Stimulated activated CD4-positive, alpha-beta T cell treated with anti-CD3 and anti-CD28 coated beads, TNF-alpha, amount 100 ng/mL, for 48 hours (primary cell): ENCODE measurements around the gene TTC13.
"Not testable (repeated sequence)": the region's sequence is repeated elsewhere in the genome, so short reads cannot be mapped to it uniquely, and the experiment has no call there.

Source experiments
- DNase-seq, 3 donors: peaks; one replicate each; pipeline ENCODE4 v3.0.0-alpha.2; 2020; ENCODE audit warnings: low read depth in 3 of 3

The TTC13 gene

DNA sequence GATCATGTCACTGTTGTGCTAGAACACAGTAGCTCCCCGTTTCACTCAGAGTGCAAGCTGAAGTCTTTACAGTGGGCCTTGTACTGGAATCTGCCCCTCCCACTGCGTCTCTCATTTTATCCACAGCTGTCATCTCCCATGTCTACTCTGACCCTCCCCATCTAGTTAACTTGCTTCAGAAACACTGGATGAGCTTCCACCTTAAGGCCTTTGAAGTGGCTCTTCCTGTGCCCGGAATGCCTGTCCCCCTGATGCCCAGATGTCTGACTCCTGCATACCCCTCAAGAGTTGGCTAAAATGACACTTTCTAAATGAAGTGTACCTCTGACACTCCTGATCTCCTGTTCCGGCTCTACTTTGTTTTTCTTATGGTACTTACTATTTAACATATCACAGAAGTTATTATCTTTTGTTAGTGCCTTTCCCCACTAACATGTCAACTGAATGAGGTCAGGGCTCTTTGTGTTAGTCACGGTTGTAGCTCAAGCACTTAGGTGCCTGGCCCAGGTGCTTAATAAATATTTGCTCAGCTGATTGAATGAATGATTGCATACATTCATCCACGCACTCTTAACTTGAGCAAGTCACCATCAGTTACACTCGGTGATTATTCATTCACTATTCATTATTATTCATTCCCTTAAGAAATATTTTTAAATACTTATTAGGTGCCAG is 13.6 kb upstream of the TTC13 start:
- no peak for DNase-seq

DNA sequence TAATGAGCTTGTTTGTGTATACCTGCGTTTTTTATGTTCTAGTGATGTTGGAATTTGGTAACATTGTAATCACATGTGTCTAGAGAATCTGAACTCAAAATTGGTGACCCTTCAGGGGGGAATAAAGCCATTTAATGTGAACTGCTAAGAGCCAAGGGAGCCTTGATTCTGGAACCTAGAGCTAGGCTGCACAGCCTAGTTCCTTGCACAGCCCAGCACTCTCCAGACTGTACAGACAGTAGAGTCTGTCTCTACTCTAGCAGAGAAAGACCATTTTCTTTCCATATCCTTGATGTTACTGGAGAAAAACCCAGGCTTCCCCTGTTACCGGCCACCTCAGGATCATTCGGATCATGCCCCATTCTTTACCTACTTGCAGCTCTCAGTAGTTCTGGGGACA is 8.8 kb upstream of the TTC13 start:
- DNase-seq: no peak

DNA sequence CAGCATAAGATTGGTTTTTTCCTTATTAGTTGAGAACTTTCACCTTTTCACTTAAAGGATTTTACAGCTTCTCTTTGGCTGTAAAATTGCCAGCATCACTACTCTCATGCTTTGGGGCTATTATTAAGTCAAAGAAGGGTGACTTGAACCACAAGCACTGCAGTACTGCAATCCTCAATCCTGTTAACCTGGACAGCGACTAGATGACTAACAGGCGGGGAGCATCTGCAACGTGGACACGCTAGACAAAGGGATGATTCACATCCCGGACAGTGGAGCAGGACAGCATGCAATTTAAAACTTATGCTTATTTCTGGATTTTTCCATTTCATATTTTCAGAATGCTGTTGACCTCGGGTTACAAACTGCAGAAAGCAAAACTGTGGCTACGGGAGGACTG is 8.3 kb upstream of the TTC13 start:
- no peak for DNase-seq

DNA sequence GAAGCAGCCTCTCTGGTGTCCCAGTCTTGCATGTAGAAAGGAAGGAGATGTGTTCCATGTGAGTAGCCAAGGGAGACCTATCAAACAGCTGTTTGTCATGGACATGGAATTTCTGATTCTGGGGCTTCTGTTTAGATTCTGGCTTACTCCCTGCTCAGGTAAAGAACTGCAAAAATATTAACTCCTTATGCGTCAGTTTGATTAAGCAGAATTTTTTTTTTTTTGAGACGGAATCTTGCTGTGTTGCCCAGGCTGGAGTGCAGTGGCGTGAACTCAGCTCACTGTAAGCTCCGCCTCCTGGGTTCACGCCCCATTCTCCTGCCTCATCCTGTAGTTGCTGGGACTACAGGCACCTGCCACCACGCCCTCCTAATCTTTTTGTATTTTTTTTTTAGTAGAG is 7.0 kb upstream of the TTC13 start:
- no peak for DNase-seq

DNA sequence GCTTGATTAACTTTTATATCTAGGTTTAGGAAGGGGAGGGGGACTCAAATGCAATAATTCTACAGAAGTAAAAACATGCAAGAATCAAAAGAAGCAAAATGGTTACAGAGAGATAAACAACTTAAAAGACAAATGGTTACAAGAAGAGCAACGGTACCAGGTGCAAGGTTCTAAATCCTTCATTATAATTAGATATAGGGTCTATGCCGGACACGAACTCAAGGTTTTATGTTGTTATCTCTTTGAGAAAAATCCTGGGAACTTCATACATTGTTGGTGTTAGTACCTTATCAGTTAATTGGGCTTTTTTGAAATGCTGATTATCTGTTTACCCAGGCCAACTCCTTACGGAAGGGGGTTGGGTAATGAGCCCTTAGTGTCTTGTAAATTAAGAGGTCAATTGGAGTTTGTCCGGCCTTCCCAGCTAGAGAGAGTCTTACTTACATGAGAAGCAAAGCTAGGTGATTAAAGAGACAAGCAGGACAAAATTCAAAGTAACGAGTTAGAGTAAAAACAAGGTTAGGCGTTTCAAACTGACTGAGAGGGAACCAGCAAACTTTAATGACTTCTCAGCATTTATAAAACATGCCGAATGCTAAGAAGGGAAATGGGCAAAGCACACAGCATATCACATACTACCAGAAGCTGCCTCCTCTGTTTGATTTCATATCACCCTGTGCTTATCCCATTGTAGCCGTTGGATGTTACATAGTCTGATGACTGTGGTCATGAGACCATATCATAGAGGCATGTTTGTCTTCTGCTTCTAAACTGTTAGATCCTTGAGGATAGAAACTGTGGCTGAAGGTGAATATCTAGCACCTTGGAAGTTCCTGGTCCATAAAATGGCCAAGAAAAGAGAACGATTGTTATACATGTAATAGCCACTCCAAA is 6.2 kb upstream of the TTC13 start:
- not testable (repeated sequence) for DNase-seq

DNA sequence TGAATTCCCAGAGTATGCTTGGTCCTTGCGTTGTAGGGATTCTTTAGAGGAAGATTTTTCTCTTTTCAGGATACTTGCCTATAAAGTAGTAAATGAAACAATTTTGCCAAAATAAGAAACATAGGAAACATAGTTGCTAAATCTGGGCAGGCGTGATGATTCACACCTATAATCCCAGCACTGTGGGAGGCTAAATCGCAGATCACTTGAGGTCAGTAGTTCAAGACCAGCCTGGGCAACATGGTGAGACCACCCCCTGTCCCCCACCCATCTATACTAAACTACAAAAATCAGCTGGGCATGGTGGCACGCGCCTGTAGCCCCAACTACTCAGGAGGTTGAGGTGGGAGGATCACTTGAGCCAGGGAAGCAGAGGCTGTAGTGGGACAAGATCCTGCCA is 5.2 kb upstream of the TTC13 start:
- no peak for DNase-seq

DNA sequence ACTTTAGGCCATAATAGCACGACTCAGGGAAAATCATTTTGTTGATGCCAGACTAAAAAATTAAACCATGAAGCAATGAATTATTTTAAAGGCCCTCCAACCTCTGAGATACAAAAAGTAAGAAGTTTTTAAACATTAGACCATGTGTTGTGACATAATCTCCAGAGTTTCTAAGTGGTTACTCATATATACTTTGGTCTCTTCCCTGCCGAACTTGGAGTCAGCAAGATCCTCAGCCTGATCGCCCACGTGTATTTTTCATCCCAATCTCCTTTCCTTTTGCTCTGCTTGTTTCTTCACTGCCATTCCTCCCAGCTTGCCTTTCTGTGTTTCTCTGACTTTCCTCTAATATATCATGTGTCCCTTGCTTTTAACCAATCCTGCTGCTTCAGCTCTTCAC is 4.0 kb upstream of the TTC13 start:
- no peak for DNase-seq

DNA sequence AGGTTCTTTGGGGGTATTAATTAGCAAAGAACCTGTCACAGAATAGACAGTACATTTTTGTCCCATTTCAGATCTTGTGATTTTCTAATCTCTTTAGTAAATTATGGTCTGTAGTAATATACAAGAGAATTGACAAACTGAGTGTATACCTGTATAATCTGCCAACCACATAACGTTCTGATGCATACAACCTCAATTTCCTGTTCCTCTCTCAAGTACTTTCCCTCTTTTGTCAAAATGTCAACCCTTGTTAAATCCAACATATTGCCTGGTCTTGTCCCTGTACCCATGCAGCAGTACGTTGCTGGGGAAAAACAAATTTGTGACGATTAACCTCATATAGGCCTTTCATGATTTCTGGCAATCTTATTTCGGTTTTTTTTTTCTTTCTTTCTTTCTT is 1.3 kb upstream of the TTC13 start:
- DNase-seq: no peak

DNA sequence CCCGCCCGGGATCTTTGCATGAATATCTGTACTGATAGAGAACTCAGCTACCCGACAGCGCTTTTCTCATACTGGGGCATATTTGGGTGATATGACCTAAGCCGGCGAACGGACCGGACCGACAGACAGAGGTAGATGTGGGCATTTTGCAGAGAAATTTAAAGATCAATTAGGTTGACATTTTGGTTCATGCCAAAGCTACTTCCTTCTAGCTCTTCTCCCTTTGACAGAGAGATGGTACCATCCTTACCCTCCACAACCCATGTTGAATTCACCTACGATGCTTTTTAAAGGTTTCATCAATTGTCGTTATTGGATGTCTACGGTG is 692 bp upstream of the TTC13 start:
- no peak for DNase-seq

DNA sequence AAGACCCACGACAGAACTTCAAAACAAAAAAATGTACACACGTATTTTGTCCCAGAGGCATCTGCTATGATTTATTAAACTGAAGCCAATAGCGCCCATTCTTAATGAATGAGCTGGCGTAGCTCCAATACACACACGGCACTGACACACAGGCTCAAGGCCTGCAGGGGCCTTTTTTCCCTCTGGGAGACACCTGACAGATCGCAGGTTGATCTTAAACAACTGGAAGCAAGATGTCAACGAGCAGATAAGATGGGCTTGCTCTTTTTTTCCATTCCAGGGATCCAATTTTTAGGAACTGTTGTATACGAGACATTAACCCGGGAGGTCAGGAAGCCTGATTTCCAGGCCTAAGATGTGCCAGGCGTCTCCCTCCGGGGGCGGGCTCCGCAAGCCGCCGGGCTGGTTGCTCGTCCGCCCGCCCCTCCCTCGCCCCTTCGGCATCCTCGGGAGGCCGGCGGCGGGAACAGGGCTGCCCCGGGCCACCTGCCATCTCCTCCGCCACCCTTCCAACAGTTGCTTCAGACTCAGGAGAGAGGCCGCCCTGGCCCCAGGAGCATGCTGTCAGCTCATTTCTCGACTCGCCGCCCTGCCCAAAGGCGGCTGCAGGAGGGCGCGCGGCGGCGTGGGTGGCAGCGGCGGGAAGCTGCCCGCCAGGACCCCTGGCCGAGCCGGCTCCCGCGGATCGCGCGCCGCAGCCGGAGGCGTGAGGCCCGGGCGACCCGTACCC is 735 bp downstream of the TTC13 start:
- DNase-seq: peak in 1 of 3 donors; percentile 23

DNA sequence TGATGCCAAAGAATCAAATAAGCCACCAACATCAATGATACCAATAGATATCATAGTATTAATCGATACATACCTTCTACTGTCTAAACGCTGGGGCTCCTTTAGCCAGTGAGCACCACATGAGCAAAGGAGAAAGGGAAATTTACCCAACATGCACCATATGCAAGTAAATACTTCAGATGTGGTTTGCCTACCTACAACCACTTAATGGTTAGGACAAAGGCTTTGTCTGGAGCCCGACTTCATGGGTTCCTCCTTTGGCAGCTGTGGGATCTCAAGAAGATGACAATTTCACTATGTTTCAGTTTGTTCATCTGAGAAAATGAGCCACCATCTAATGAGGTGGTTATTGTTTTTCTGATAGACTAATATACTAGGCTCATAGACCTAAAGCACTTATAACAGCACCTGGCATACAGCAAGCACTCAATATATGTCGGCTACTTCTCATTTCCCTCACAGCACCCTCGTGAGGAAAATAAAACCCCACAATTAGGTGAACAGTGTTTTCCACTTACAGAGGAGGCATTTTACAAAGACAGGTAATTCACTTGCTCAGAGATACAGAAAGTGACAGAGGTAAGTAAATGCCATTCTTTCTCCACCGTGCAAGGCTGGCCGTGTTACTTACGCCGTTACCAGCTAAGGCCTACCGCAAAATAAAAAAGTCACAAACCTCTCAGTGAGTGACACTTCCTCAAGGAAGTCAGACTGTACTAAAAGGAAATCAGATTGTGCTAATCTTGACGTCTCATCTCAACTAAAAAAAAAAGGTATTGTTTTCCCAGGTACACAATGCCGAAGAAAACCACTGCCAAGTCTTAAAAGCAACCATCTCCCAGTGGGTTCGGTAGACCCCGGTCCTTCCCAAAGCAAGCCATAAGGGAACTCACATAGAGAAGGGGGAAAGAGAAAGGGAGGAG is 1.6 kb downstream of the TTC13 start:
- no peak for DNase-seq

DNA sequence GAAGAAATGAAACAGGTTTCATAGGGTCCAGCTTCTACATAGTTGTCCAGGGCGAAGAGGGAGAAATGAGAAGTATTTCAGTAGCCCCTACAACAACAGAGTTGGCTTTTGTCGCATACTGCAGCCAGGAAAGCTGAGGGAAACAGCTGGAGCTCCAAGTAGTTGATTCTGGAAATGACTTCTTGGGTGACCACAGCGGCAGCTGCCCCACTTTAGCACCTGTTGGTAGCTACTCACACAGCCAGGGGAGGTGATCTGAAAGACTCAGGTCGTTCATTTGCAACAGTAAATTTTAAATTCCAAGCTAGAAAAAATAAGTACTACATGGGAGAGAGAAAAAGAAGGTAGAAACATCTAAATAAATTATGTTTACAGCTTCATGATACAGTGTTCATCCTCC is 2.3 kb downstream of the TTC13 start:
- DNase-seq: no peak

DNA sequence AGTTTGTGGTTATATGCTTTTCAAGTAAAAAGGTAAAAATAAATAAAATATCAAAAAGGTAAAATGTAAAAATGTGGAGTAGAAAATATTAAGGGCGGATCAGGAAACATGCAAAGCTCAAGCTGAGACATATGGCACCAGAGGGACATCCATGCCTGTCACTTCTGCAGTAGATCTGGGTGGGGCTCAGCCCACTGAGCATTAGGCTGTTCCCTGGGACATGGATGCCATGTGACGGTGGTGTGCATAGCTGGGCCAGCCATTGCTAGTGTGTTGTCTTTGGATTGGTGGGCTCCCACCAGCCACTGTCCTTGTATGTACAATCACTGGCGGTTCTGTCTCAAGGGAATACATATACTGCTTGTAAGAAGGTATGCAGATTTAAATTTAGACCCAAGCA is 3.0 kb downstream of the TTC13 start:
- no peak for DNase-seq

DNA sequence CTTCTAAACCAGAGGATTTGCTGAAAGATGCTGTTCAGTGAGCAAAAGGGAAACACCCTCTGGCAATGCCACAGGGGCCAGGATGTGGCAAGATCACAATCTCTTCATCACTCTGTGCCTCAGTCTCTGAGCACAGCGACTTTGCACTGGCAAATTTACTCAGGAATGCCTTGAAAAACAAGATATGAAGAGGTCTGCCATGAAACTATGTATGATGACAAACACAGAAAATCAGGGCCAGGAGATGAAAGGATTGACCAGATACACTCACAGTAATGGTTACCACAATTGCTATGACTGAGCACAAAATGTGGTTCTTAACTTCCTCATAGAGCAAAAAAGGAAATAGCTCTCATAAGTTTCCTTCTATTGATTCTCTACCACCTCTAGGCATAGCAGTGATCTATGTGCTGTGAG is 5.8 kb downstream of the TTC13 start:
- DNase-seq: peak in 2 of 3 donors; percentile 16 to 44

DNA sequence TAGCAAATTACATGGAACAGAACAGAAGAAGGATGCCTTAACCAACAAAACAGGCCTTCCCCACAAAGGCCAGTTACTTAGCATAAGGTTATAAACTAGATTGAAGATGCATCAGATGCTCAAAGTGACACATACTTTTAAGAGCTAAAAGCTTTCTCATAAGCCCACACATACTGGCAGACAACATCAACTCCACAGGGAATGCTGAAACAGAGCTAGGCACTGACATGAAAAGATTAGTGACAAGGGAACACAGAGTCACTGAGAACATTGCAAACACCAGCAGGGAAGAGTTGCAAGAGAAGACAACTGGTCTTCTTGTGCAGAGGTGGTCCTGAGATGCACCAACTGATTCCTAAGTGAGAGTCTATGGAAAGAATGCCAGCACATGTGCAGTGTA is 6.9 kb downstream of the TTC13 start:
- DNase-seq: no peak

DNA sequence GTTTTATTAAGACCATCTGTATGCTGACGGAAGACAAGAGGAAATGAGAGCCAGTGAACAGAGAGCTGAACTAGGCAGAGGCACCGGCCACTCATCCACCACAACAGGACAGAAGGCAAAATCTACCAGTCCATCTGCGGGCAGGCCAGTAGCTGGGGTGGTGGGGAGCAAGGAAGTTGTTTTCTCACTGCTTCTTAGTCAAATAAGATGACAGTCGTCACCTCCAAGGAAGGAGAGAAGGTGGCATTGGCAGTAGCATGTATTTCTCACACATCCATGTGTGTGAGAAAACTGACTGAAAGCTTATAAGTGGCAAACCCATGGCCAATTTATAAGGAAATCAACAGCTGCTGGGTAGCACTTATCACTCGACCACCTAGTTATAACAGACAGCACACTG is 8.2 kb downstream of the TTC13 start:
- no peak for DNase-seq

DNA sequence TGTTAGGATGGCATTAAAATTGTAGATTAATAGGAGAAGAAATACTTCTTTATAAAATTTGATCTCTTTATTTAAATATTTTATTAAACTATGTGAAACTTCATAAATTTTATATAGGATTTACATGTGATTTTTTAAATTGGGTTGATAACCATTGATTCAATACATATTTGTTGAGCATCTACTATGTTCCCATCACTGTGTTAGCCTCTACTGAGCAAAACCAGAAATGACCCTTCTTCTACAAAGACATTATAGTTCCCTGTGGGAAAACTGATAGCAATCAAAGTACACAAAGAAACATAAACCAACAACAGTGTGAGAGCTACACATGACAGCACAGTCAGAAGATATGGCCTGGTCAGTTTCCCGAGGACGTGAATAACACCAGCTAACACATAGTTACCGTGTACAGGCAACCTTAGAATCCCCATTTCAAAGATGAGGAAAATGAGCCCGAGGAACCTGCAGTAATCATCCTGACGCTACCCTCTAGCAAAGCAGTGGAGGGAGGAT is 12.2 kb downstream of the TTC13 start:
- no peak for DNase-seq

DNA sequence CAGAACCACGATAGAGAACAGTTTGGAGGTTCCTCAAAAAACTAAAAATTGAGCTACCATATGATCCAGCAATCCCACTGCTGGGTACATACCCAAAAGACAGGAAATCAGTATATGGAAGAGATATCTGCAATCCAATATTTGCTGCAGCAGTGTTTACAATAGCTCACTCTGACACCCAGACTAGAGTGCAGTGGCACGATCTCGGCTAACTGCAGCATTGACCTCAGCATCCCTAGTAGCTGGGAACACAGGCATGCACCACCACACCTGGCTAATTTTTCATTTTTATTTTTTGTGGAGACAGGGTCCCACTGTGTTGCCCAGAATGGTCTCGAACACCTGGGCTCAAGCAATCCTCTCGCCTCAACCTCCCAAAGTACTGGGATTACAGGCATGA is 13.1 kb downstream of the TTC13 start:
- no peak for DNase-seq

DNA sequence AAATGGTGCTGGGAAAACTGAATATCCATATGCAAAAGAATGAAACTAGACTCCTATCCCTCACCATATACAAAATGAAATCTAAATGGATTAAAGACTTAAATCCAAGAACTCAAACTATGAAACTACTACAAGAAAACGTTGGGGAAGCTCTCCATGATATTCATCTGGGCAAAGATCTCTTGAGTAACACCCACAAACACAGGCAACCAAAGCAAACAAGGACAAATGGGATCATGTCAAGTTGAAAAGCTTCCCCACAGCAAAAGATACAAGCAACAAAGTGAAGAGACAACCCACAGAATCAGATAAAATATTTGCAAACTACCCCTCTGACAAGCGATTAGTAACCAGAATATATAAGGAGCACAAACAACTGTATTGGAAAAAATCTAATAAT is 13.8 kb downstream of the TTC13 start:
- DNase-seq: no peak

DNA sequence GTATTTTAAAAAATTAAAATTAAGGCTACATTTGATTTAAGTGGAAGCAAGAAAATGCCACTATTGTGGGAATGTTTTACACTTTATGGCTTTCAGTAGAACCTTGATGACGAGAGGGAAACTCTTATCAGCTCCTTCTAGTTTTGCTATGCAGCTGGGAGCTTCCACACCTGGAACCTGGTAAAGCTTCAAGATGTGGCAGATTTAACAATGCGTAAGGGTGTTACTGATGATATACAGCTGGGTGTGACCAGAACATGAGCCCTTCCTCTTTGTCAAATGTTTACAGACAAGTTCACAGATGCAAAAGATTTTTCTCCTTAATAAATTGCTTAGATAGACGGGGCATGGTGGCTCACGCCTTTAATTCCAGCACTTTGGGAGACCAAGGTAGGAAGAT is 20.3 kb downstream of the TTC13 start:
- DNase-seq: no peak

DNA sequence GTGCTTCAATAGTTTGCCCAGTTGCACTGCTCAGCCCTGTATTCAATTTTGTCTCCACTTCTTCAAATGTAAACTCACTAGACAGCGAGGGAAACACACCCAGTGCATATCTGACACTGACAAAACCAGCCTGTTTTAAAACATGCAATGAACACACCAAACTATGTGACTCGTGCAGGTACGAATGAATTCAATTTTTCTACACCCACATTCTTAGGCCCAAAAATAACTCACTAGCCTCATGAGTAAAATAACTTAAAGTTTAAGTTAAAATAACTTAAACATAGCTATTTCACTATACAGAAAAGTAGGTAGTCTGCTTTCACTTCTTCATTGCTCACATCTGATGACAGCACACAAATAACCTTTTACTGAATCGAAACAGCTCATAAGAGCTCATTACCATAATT is 21.1 kb downstream of the TTC13 start:
- DNase-seq: no peak

DNA sequence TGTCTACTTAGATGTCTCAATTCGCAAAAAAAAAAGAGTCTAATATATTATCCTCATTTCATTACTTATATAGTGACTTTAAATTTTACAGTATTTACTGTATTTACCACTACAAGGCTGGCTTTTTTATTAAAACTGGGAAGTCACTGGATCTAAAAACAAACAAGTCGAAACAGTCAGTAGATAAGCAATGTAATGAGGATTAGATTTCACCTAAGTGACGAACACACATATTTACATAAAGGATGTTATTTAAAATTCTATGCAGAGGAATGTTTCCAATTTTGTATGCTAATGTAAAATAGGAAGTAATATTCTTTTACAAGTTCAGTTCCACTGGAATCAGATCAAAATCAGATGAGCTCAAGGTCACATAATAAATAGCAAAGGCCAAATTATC is 28.3 kb downstream of the TTC13 start:
- no peak for DNase-seq
